GM12878 (cell line): Measurements from ENCODE around the gene FSTL1.

Experiments
- EZH2 ChIP-seq: IDR thresholded peaks from 2 replicates; pipeline ENCODE4 v1.6.1; 2012; ENCODE audit warnings: low read depth, mild to moderate bottlenecking, control low read depth, inconsistent platforms, low read length, borderline replicate concordance; ENCODE audit not compliant: control insufficient read depth
- TF ChIP-seq, protein P1 (sequence below): IDR thresholded peaks from 2 replicates; pipeline ENCODE4 v1.6.1; 2011; ENCODE audit warnings: low read depth, low read length, improper control_type of control experiment, borderline replicate concordance

DNA sequence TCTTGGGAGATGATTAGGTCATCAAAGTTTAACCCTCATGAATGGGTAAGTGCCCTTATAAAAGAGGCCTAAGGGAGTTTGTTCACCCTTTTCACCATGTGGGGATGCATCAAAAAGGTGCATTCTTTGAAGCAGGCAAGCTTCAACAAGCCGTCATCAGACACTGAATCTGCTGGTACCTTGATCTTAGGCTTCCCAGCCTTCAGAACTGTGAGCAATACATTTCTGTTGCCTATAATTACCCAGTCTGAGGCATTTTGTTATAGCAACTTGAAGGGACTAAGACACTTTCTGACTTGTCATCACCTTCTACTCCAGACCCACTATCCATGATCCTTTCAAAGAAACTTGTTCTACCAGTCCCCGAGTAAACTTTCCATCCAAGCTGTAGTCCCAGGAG is 57.0 kb downstream of the FSTL1 start:
- TF ChIP-seq, protein P1, sequence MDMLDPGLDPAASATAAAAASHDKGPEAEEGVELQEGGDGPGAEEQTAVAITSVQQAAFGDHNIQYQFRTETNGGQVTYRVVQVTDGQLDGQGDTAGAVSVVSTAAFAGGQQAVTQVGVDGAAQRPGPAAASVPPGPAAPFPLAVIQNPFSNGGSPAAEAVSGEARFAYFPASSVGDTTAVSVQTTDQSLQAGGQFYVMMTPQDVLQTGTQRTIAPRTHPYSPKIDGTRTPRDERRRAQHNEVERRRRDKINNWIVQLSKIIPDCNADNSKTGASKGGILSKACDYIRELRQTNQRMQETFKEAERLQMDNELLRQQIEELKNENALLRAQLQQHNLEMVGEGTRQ = no peak
- no peak for TF ChIP-seq EZH2
